AG10803 (cell line): ENCODE measurements around the gene ABCA4.

ENCODE experiments used
- DNase-seq: peaks from one replicate; pipeline ENCODE4 v3.0.0; 2010; ENCODE audit warnings: low read depth
- H3K4me3 ChIP-seq: 2 replicates; pipeline ENCODE4 v1.5.1; 2011; ENCODE audit warnings: mild to moderate bottlenecking, low read length, control low read depth
- TF ChIP-seq, protein P1 (sequence below): conservative IDR thresholded peaks from 2 replicates; pipeline ENCODE4 v1.5.1; 2011; ENCODE audit warnings: mild to moderate bottlenecking, low read length, control low read depth, inconsistent platforms

ABCA4 gene

DNA sequence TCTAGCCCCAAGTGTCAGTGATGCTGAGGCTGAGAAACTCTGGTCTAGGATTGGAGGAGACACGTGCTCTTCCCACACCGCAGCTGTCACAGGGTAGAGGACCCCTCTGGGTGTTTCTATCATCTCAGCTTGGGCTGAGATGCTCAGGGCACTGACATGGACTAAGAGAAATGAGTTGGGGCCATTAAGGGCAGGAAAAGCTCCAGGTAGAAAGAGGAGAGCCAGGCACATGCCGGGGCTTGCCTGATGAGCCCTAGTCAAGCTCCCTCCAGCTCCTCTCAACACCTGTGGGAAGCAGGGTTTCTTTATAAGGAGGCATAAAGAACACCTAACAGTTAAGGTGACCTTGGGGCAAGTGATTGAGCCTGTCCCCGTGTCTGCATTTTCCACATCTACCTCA is 17.3 kb downstream of the ABCA4 start:
- TF ChIP-seq, protein P1, sequence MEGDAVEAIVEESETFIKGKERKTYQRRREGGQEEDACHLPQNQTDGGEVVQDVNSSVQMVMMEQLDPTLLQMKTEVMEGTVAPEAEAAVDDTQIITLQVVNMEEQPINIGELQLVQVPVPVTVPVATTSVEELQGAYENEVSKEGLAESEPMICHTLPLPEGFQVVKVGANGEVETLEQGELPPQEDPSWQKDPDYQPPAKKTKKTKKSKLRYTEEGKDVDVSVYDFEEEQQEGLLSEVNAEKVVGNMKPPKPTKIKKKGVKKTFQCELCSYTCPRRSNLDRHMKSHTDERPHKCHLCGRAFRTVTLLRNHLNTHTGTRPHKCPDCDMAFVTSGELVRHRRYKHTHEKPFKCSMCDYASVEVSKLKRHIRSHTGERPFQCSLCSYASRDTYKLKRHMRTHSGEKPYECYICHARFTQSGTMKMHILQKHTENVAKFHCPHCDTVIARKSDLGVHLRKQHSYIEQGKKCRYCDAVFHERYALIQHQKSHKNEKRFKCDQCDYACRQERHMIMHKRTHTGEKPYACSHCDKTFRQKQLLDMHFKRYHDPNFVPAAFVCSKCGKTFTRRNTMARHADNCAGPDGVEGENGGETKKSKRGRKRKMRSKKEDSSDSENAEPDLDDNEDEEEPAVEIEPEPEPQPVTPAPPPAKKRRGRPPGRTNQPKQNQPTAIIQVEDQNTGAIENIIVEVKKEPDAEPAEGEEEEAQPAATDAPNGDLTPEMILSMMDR = no peak
- DNase-seq = no peak
- H3K4me3 ChIP-seq = no peak overlapping the region

DNA sequence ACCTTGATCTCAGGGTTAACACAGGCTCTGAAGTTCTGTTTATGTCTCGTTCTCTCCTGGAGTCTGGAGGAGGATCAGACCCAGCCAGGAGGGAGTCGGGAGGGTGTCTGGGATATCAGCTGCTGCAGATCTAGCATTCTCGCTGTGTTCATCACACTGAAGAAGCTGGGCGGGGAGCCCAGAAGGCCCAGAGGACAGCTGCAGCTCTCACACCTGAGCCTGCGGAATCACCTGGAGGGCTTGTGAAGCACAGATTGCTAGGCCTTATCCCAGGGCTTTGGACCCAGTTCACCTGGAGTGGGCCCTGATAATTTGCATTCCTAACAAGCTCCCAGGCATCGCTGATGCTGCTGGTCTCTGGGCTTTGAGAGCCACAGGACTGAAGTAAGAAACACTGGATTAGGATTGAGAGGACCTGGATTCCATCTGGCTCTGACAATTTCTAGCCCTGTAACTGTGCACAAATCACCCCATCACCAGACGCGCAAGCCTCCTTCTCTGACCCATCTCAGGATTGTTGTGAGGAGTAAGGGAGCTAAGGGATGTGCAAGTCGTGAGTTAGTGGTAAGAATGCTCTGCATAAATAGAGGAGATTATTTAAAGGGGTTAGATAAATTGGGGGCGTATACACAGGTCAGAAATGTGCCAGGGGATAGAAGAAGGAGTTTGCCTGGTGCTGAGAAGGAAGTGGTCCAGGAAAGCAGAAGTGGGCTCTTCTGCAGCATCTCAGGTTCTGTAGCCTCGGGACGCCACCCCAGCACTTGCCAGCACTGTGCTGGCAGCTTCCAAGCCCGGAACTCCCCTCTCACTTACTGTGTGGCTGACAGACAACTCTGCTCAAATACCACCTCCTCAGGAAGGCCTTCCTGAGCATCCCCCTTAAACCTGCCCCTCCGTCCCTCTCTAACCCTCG is 19.1 kb downstream of the ABCA4 start:
- TF ChIP-seq, protein P1 = no peak
- no peak for DNase-seq
- no peak overlapping the region for H3K4me3 ChIP-seq

DNA sequence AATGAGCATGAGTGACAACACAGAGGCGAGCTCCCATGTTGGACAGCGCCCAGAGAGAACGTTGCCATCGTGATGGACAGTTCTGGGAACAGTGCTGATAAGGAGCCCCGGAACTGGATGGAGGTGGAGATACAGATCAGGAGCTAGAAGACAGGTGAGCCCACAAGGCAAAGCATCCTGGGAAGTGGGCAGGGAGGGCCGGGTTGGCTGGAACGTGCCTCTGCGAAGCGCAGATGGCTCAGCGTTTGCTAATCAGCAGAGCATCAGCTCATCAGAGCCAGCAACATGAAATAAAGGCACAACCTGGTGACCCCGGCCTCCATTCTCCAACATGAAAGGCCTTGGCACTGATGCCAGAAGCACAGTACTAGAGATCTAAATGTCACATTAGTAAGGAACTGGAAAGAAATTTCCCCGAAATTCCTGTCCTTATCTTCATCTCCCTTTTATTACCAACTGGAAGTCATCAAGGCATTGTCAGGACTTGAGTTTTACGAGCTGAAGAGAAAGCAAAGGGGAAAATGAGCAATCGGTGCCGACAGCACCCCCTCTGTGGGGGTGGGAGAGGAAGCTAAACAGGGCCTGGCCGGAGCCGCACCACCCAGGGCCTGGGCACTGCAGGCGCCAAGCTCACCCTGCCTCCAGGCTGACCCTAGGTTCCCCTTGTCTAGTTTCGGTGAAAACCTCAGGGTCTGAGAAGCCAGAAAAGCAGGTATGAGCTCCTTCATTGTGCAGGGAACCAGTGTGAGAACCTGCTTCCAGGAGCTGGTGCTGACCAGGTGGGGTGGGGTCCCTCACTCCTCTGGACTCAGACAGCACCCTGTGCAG is 19.9 kb downstream of the ABCA4 start:
- H3K4me3 ChIP-seq = no peak overlapping the region
- no peak for DNase-seq
- TF ChIP-seq, protein P1 = no peak

DNA sequence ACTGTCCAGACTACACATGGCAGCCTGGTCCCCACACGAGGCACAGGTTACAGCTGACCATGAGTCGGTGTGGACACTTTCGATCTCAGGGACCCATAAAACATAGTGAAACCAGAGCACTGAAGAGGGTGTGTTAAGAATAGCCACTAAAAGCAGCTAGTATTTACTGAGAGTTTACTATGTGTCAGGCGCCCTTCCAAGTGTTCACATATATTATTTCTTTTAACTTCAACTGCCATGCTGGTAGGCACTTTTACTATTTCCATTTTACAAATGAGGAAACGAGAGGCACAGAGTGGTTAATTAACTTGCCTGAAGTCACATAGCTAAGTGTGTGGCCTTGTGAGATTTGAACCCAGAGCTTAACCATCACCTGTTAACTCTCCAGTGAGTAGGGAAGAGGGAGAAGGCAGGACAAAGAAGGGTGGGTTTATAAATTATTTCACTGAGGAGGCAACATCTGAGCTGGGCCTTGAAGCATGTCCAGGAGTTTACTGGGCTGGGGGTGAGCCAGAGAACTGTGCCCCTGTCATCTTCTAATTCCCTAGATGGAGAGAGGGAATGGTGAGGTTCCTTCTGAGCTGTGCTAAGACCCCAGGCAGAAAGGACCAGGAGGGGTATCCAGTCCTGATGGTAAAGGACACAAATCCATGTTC is 20.7 kb downstream of the ABCA4 start:
- no peak for DNase-seq
- TF ChIP-seq, protein P1 = no peak
- H3K4me3 ChIP-seq = no peak overlapping the region

DNA sequence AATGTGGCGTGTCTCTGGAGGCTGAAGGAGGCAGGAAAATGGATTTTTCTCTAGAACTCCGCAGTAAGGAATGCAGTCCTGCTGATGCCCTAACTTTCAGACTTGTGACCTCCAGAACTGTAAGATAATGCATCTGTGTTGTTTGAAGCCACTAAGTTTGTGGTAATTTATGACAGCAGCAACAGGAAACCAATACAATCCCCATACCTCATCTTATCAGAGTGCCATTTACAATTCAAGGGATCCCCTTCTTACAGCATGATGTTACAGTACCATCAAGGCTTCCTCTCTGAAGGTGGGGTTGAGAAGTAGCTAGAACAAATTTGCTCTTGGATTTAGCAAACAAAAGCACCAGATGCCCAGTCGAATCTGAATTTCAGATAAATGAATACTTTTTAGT is 21.6 kb downstream of the ABCA4 start:
- TF ChIP-seq, protein P1 = no peak
- DNase-seq = no peak
- no peak overlapping the region for H3K4me3 ChIP-seq

DNA sequence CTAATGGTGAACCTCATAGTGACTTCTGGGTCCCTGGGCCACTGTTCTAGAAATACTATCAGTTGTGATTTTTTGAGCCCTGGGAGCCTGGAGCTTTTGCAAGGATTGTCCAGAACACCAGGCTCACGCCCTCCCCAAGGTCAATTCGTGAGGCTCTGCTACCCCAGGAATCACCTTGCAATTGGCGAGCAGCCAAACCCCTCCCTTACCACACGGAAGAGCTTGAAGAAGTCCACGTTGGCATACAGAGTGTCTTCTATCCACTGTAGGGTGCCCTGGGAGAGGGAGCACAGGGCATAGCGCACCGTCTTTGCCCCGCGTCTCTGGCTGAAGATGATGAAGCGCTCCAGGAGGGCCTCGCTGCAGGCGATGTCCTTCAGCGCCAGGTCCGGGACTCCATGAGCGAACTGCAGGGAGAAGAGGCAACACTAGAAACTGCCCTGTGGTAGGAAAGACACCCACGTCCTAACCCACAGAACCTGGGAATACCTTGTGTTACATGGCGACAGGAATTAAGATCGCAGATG is 22.3 kb downstream of the ABCA4 start:
- TF ChIP-seq, protein P1 = no peak
- no peak for DNase-seq
- H3K4me3 ChIP-seq = no peak overlapping the region
